CD4-positive, alpha-beta memory T cell (primary cell): ENCODE data around the gene ANKRD39. TPM values are rescaled to one million over a fixed set of nuclear protein-coding genes. Genes with fewer than 3 reads are reported as not detected.

Source experiments
- CTCF ChIA-PET: fragments of 350-600 bp; sonication (Branson Sonifier 250); formaldehyde crosslinking; loops from one replicate; lab custom pipeline; 2021; ENCODE audit warnings: inconsistent platforms; ENCODE audit not compliant: partially characterized antibody; lab: Charles Lee
- POLR2A ChIA-PET: fragments of 350-600 bp; sonication (Branson Sonifier 250); formaldehyde crosslinking; loops from one replicate; lab custom pipeline; 2021; ENCODE audit not compliant: partially characterized antibody; lab: Charles Lee
- DNase-seq, 5 donors: peaks; one replicate each; pipeline versions ENCODE4 v3.0.0 to v3.0.0-alpha.2; 2020 to 2022; ENCODE audit warnings: mixed read lengths in 1 of 5
- H3K27ac ChIP-seq: one replicate; pipeline ENCODE4 v1.7.0; 2013; ENCODE audit warnings: low read depth, low read length
- H3K27me3 ChIP-seq: 2 replicates; pipeline ENCODE4 v1.7.0; 2013; ENCODE audit warnings: mild to moderate bottlenecking, low read length, moderate library complexity; ENCODE audit not compliant: insufficient read depth
- H3K36me3 ChIP-seq: 2 replicates; pipeline ENCODE4 v1.7.0; 2013; ENCODE audit warnings: mild to moderate bottlenecking, low read length, moderate library complexity; ENCODE audit not compliant: insufficient read depth
- H3K4me1 ChIP-seq: 2 replicates; pipeline ENCODE4 v1.7.0; 2013; ENCODE audit warnings: mild to moderate bottlenecking, low read length, moderate library complexity; ENCODE audit not compliant: insufficient read depth
- H3K4me3 ChIP-seq, 2 donors: one replicate each; pipeline ENCODE4 v1.7.0; 2013; ENCODE audit warnings: low read length in 2 of 2, mild to moderate bottlenecking in 1 of 2
- H3K9me3 ChIP-seq, 2 donors: one replicate each; pipeline ENCODE4 v1.7.0; 2013; ENCODE audit warnings: low read length in 2 of 2, control low read depth in 1 of 2; ENCODE audit not compliant: control insufficient read depth in 1 of 2
- H3K27ac Mint-ChIP-seq, 7 donors: one replicate each; pipeline ENCODE4 v1.8.0; 2020 to 2021; ENCODE audit warnings: mixed read lengths in 7 of 7, mild to moderate bottlenecking in 6 of 7, inconsistent platforms in 3 of 7, moderate library complexity in 3 of 7
- H3K27me3 Mint-ChIP-seq, 2 donors: one replicate each; pipeline ENCODE4 v1.8.0; 2020 to 2021; ENCODE audit warnings: mixed read lengths in 2 of 2
- H3K36me3 Mint-ChIP-seq, 2 donors: one replicate each; pipeline ENCODE4 v1.8.0; 2020 to 2021; ENCODE audit warnings: mixed read lengths in 2 of 2, inconsistent platforms in 1 of 2, mild to moderate bottlenecking in 1 of 2
- H3K4me1 Mint-ChIP-seq, 4 donors: one replicate each; pipeline ENCODE4 v1.8.0; 2020 to 2021; ENCODE audit warnings: mixed read lengths in 4 of 4, mild to moderate bottlenecking in 1 of 4
- H3K4me3 Mint-ChIP-seq, 8 donors: one replicate each; pipeline ENCODE4 v1.8.0; 2020 to 2021; ENCODE audit warnings: mixed read lengths in 8 of 8, mild to moderate bottlenecking in 7 of 8, moderate library complexity in 6 of 8, inconsistent platforms in 3 of 8
- H3K9me3 Mint-ChIP-seq, 8 donors: one replicate each; pipeline ENCODE4 v1.8.0; 2020 to 2021; ENCODE audit warnings: mixed read lengths in 8 of 8, mild to moderate bottlenecking in 5 of 8, inconsistent platforms in 3 of 8, moderate library complexity in 1 of 8
- intact Hi-C: fragments of 100-400 bp; cut with micrococcal nuclease; formaldehyde crosslinking; loops from one replicate; pipeline ENCODE4 v1.15.1; 2023
- polyA plus RNA-seq, 2 donors: library from polyadenylated mRNA; unstranded; fragments of 300-500 nt; fragmentation: Illumina TruSeq; gene quantifications; one replicate each; pipeline ENCODE4 v1.2.3, GENCODE V29; 2021
- total RNA-seq, 2 experiments: library from RNA; stranded (reverse); gene quantifications; one replicate each; pipeline ENCODE4 v1.2.3, GENCODE V29; 2021

ANKRD39 gene
- total RNA-seq, result 10 to 100 TPM; 24.4 to 24.5 TPM
- 10 to 100 TPM; 18.7 to 42.5 TPM for polyA plus RNA-seq

DNA sequence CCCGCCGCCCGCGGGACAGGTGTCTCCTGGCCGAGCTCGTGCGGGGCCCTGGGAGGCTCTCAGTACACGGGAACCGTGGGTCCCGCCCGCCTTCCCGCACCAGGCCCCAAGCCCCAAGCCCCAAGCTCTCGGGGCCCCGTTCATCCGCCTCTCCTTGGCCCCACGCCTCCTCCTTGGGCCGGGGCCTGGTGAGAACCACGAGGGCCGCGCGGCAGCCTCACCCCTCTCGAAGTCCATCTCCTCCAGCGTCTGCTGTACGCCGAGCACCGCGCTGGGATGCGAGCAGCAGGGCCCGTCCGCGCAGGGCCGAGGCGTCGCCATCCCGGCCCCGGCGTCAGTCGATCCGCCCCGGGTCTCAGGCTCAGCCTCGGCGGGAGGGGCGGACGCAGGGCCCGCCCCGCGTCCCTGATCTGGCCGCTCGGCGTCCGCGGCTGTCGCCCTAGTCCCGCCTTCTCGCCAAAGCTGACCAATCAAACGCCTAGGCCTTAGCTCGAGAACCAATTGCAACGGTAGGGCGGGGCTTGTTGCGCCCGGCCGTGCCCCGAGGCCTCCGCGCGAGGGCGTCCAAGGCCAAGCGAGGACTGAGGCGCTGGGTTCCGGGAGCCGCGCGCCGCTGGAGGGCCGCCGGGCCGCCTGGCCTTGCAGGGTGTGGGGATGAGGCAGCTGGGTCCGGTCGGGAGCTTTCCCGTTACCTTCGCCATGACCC, at the start of gene ANKRD39:
ANKRD39 (minus strand) TSS at position 350 of the 706 bp plus-strand sequence; CDS start at position 321, 29 bp downstream.
- no peaks in the 10 kb centered on the region for H3K27me3 Mint-ChIP-seq
- peak within 1 kb of the TSS; percentile 86 to 94 (median 90) for H3K4me3 Mint-ChIP-seq
- no peaks in the 10 kb centered on the region for H3K9me3 ChIP-seq
- intact Hi-C loops, result loop anchor here (1.0 to 5.0 kb wide), 7 partner anchors 12 to 116 kb away; partner anchors contain the start of genes CNNM3, CNNM4, LMAN2L and SEMA4C
- CTCF ChIA-PET, result interaction anchor here (0.6 to 16.0 kb wide), 57 partner anchors 10 to 596 kb away, joined by 3 to 624 read pairs (median 5); partner anchors contain the start of genes ANKRD36, CNNM3, LMAN2L and SEMA4C
- peaks cover 44% of the 10 kb centered on the region for H3K4me1 ChIP-seq
- H3K9me3 Mint-ChIP-seq, result no peaks in the 10 kb centered on the region
- H3K36me3 ChIP-seq, result peaks cover 27% of the 10 kb centered on the region
- POLR2A ChIA-PET, result interaction anchor here (0.6 to 10.0 kb wide), 43 partner anchors 10 to 1137 kb away, joined by 3 to 194 read pairs (median 7); partner anchors contain the start of genes ANKRD23, ANKRD36, ARID5A and CNNM3
- no peaks in the 10 kb centered on the region for H3K27me3 ChIP-seq
- DNase-seq, result peak; percentile 97 to 99 (median 99)
- H3K27ac Mint-ChIP-seq, result peak within 1 kb of the TSS; percentile 80 to 94 (median 86)
- peak within 1 kb of the TSS; percentile 80 for H3K27ac ChIP-seq
- H3K4me1 Mint-ChIP-seq, result peaks cover 22 to 61% (median 35%) of the 10 kb centered on the region in 4 donors
- H3K4me3 ChIP-seq, result peak within 1 kb of the TSS; percentile 20 to 70
- H3K36me3 Mint-ChIP-seq, result peaks cover 22 to 46% of the 10 kb centered on the region in 2 donors

DNA sequence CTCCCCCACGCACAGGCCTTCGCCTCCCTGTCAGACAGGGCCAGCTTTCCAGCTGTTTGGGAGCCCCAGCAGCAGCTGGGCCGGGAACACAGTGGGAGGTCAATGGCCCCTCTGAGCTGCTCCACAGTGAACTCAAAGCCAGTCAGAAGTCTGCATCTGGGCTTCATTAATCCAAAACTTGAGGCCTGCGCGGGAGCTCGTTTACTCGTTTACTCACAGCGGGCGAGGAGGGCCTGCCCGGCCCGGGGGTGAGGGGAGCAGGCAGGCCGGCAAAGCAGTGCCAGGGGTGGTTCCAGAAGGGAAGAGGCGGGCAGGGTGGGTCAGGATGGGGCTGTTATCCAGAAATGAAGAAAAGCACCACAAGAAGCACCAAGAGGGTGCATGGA, 48.9 kb upstream of the ANKRD39 start:
- H3K4me3 Mint-ChIP-seq, result no peak overlapping the region
- H3K9me3 Mint-ChIP-seq, result no peaks in the 10 kb centered on the region
- no peak overlapping the region for H3K27ac Mint-ChIP-seq
- no peak overlapping the region for H3K27ac ChIP-seq
- H3K27me3 Mint-ChIP-seq, result no peaks in the 10 kb centered on the region
- no peaks in the 10 kb centered on the region for H3K36me3 Mint-ChIP-seq
- ChIA-PET POLR2A (interaction anchor here (1.1 kb wide), 1 partner anchor 10 kb away, joined by 3 read pairs; no protein-coding TSS in a partner anchor), CTCF (interaction anchor here (1.5 kb wide), 1 partner anchor 36 kb away, joined by 3 read pairs; no protein-coding TSS in a partner anchor)
- no peaks in the 10 kb centered on the region for H3K27me3 ChIP-seq
- peaks cover 15 to 35% (median 24%) of the 10 kb centered on the region in 4 donors for H3K4me1 Mint-ChIP-seq
- DNase-seq, result no peak
- peaks cover 11% of the 10 kb centered on the region for H3K4me1 ChIP-seq
- H3K9me3 ChIP-seq, result no peaks in the 10 kb centered on the region
- H3K36me3 ChIP-seq, result no peaks in the 10 kb centered on the region
- H3K4me3 ChIP-seq, result no peak overlapping the region
- intact Hi-C loops, result no loop called here

- Histone ChIP-seq H3K27ac (no peak overlapping the region), H3K36me3 (no peaks in the 10 kb centered on the region), H3K27me3 (no peaks in the 10 kb centered on the region), H3K4me3 (no peak overlapping the region), H3K9me3 (no peaks in the 10 kb centered on the region), H3K4me1 (peaks cover 4% of the 10 kb centered on the region)
- H3K4me1 Mint-ChIP-seq, result peaks cover 5 to 11% (median 8%) of the 10 kb centered on the region in 4 donors
- ChIA-PET CTCF (interaction anchor here (1.1 to 2.0 kb wide), 3 partner anchors 11 to 38 kb away, joined by 3 to 4 read pairs (median 3); no protein-coding TSS in a partner anchor), POLR2A (interaction anchor here (1.0 kb wide), 1 partner anchor 34 kb away, joined by 3 read pairs; the partner anchor contains the start of gene SEMA4C)
- no peaks in the 10 kb centered on the region for H3K9me3 Mint-ChIP-seq
- H3K36me3 Mint-ChIP-seq, result no peaks in the 10 kb centered on the region
- intact Hi-C loops, result no loop called here
- no peak overlapping the region for H3K27ac Mint-ChIP-seq
- no peaks in the 10 kb centered on the region for H3K27me3 Mint-ChIP-seq
- no peak overlapping the region for H3K4me3 Mint-ChIP-seq
- DNase-seq, result no peak
Measured at GRCh38 chr2:96903815-96904214, 46.0 kb upstream of the ANKRD39 start.

DNA sequence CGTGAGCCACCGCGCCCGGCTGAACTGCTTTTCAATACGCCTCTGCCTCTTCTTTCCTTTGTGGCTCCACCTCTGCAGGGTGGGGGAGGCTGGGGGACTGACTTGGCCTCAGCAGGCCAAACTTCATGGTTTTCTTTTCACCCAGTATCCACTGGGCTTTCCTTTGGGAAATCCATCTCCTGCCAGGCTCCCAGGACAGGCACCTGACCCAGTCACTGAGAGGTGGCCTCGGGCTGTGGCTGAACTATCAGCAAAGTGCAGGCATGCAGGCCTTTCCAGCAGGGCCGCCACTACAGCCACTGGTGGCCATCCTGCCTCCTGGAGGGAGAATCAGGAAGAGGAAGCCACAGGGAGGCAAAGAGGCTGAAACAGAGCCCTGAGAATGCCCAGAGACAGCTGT, 45.5 kb upstream of the ANKRD39 start:
- no peaks in the 10 kb centered on the region for H3K9me3 ChIP-seq
- Mint-ChIP-seq H3K4me1 (peaks cover 5 to 11% (median 10%) of the 10 kb centered on the region in 4 donors), H3K27ac (no peak overlapping the region), H3K4me3 (no peak overlapping the region), H3K36me3 (no peaks in the 10 kb centered on the region), H3K27me3 (no peaks in the 10 kb centered on the region), H3K9me3 (no peaks in the 10 kb centered on the region)
- no peaks in the 10 kb centered on the region for H3K27me3 ChIP-seq
- ChIA-PET CTCF (interaction anchor here (1.2 to 1.9 kb wide), 2 partner anchors 13 to 38 kb away, joined by 3 to 4 read pairs; no protein-coding TSS in a partner anchor), POLR2A (interaction anchor here (1.0 to 3.0 kb wide), 2 partner anchors 10 to 33 kb away, joined by 3 to 12 read pairs; partner anchors contain the start of gene SEMA4C)
- peaks cover 4% of the 10 kb centered on the region for H3K4me1 ChIP-seq
- H3K27ac ChIP-seq, result no peak overlapping the region
- DNase-seq, result no peak
- intact Hi-C loops, result no loop called here
- H3K4me3 ChIP-seq, result no peak overlapping the region
- no peaks in the 10 kb centered on the region for H3K36me3 ChIP-seq

DNA sequence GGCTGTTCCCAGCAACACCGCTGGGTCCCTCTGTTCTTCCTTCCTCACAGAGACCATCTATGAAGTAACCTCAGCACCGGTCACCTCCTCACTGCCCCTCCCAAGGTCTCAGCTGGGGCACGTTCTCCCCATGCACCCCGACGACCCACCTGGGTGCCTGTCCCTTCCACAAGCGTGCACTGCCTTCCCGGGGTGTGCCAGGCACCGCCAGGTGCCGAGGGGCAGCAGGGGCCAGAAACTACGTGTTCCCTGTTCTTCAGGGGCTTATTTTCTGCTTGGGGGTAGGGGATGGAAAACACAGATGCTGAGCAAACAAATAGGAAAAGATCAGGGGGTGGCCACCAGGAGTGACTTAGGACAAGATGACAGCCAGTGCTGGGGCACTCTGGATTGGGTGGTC, 42.4 kb upstream of the ANKRD39 start:
- Histone ChIP-seq H3K27me3 (no peaks in the 10 kb centered on the region), H3K9me3 (no peaks in the 10 kb centered on the region), H3K36me3 (no peaks in the 10 kb centered on the region), H3K4me1 (peaks cover 24% of the 10 kb centered on the region), H3K4me3 (no peak overlapping the region), H3K27ac (no peak overlapping the region)
- Mint-ChIP-seq H3K4me3 (no peak overlapping the region), H3K27me3 (no peaks in the 10 kb centered on the region), H3K4me1 (peaks cover 21 to 36% (median 28%) of the 10 kb centered on the region in 4 donors), H3K9me3 (no peaks in the 10 kb centered on the region), H3K36me3 (no peaks in the 10 kb centered on the region), H3K27ac (peak overlapping the region in 2 of 7 donors; percentile 68 to 83)
- ChIA-PET POLR2A (interaction anchor here (1.5 to 3.0 kb wide), 2 partner anchors 13 to 21 kb away, joined by 3 to 12 read pairs; no protein-coding TSS in a partner anchor), CTCF (interaction anchor here (0.7 to 1.7 kb wide), 2 partner anchors 9 to 51 kb away, joined by 4 to 6 read pairs; no protein-coding TSS in a partner anchor)
- intact Hi-C loops, result no loop called here
- no peak for DNase-seq

- ChIA-PET POLR2A (interaction anchor here (0.6 to 1.5 kb wide), 2 partner anchors 22 to 34 kb away, joined by 3 to 4 read pairs; no protein-coding TSS in a partner anchor), CTCF (interaction anchor here (0.7 to 1.7 kb wide), 3 partner anchors 41 to 52 kb away, joined by 4 to 6 read pairs (median 6); partner anchors contain the start of gene ANKRD39)
- H3K9me3 ChIP-seq, result no peaks in the 10 kb centered on the region
- no peaks in the 10 kb centered on the region for H3K27me3 Mint-ChIP-seq
- H3K36me3 Mint-ChIP-seq, result no peaks in the 10 kb centered on the region
- H3K4me3 Mint-ChIP-seq, result no peak overlapping the region
- H3K27ac Mint-ChIP-seq, result peak overlapping the region in 2 of 7 donors; percentile 23 to 72
- no peak overlapping the region for H3K27ac ChIP-seq
- peaks cover 28% of the 10 kb centered on the region for H3K4me1 ChIP-seq
- no peaks in the 10 kb centered on the region for H3K9me3 Mint-ChIP-seq
- intact Hi-C loops, result no loop called here
- no peaks in the 10 kb centered on the region for H3K27me3 ChIP-seq
- no peak overlapping the region for H3K4me3 ChIP-seq
- peaks cover 25 to 40% (median 33%) of the 10 kb centered on the region in 4 donors for H3K4me1 Mint-ChIP-seq
- H3K36me3 ChIP-seq, result no peaks in the 10 kb centered on the region
- DNase-seq, result no peak
Measured at GRCh38 chr2:96899413-96899741, 41.6 kb upstream of the ANKRD39 start.
